SK-N-SH treated with all-trans-retinoic acid at 6 μM for 48 hours (cell line): ENCODE results near the gene AFDN.

Source experiments
- ATAC-seq: fragments of 200-7000 bp; cut with Tn5 transposase; 3 replicates; pipeline ENCODE4 v1.9.1; 2020; ENCODE audit warnings: mild to moderate bottlenecking, moderate library complexity
- ARNTL ChIP-seq: fragments of 450-650 bp; formaldehyde crosslinking; IDR thresholded peaks from 2 replicates; pipeline ENCODE4 v1.5.0; 2020; ENCODE audit warnings: low read depth, mild to moderate bottlenecking, moderate library complexity, borderline replicate concordance
- BACH2 ChIP-seq: fragments of 250-450 bp; sonication (Bioruptor Pico); IDR thresholded peaks from 2 replicates; pipeline ENCODE4 v1.9.0; 2021; ENCODE audit warnings: mild to moderate bottlenecking, borderline replicate concordance
- CREB5 ChIP-seq: fragments of 250-450 bp; sonication (Bioruptor Pico); IDR thresholded peaks from 2 replicates; pipeline ENCODE4 v1.5.1; 2020; ENCODE audit warnings: low read depth, mild to moderate bottlenecking, moderate library complexity
- CSDC2 ChIP-seq: fragments of 250-450 bp; sonication (Bioruptor Pico); IDR thresholded peaks from 2 replicates; pipeline ENCODE4 v1.5.0; 2020; ENCODE audit warnings: mild to moderate bottlenecking, moderate library complexity
- ESRRG ChIP-seq: fragments of 250-450 bp; sonication (Bioruptor Pico); IDR thresholded peaks from 2 replicates; pipeline ENCODE4 v1.6.1; 2021; ENCODE audit warnings: mild to moderate bottlenecking
- ISL1 ChIP-seq: fragments of 250-450 bp; sonication (Bioruptor Pico); IDR thresholded peaks from 2 replicates; pipeline ENCODE4 v2.1.2; 2022; ENCODE audit warnings: mild to moderate bottlenecking, moderate library complexity
- OSR1 ChIP-seq: fragments of 250-450 bp; sonication (Bioruptor Pico); IDR thresholded peaks from 2 replicates; pipeline ENCODE4 v1.8.0; 2022; ENCODE audit warnings: moderate library complexity, mild to moderate bottlenecking, inconsistent platforms
- PATZ1 ChIP-seq: fragments of 250-450 bp; sonication (Bioruptor Pico); IDR thresholded peaks from 2 replicates; pipeline ENCODE4 v1.8.0; 2020; ENCODE audit warnings: mild to moderate bottlenecking, moderate library complexity, borderline replicate concordance
- PPARA ChIP-seq: fragments of 250-450 bp; sonication (Bioruptor Pico); IDR thresholded peaks from 2 replicates; pipeline ENCODE4 v1.5.0; 2020; ENCODE audit warnings: mild to moderate bottlenecking, borderline replicate concordance
- RARB ChIP-seq: fragments of 250-450 bp; sonication (Bioruptor Pico); IDR thresholded peaks from 2 replicates; pipeline ENCODE4 v1.8.0; 2021; ENCODE audit warnings: mild to moderate bottlenecking, moderate library complexity
- SNAI2 ChIP-seq: fragments of 250-450 bp; sonication (Bioruptor Pico); IDR thresholded peaks from 2 replicates; pipeline ENCODE4 v1.5.0; 2020; ENCODE audit warnings: mild to moderate bottlenecking, moderate library complexity
- TCF4 ChIP-seq: fragments of 250-450 bp; sonication (Bioruptor Pico); IDR thresholded peaks from 2 replicates; pipeline ENCODE4 v1.8.0; 2021; ENCODE audit warnings: mild to moderate bottlenecking, moderate library complexity, borderline replicate concordance
- TOX ChIP-seq: fragments of 250-450 bp; sonication (Bioruptor Pico); IDR thresholded peaks from 2 replicates; pipeline ENCODE4 v1.8.0; 2021; ENCODE audit warnings: mild to moderate bottlenecking, moderate library complexity, borderline replicate concordance
- TSHZ2 ChIP-seq: fragments of 250-450 bp; sonication (Bioruptor Pico); IDR thresholded peaks from 2 replicates; pipeline ENCODE4 v1.5.0; 2020; ENCODE audit warnings: mild to moderate bottlenecking, moderate library complexity
- ZFP3 ChIP-seq: fragments of 250-450 bp; sonication (Bioruptor Pico); IDR thresholded peaks from 2 replicates; pipeline ENCODE4 v1.5.0; 2020; ENCODE audit warnings: mild to moderate bottlenecking, moderate library complexity
- ZFP30 ChIP-seq: fragments of 450-650 bp; formaldehyde crosslinking; IDR thresholded peaks from 2 replicates; pipeline ENCODE4 v1.5.0; 2022; ENCODE audit warnings: mild to moderate bottlenecking, moderate library complexity
- ZNF565 ChIP-seq: fragments of 450-650 bp; formaldehyde crosslinking; conservative IDR thresholded peaks from 2 replicates; pipeline ENCODE4 v1.5.0; 2020; ENCODE audit warnings: low read depth, mild to moderate bottlenecking, moderate library complexity
- ZNF70 ChIP-seq: fragments of 450-650 bp; formaldehyde crosslinking; IDR thresholded peaks from 2 replicates; pipeline ENCODE4 v1.5.0; 2020; ENCODE audit warnings: mild to moderate bottlenecking, moderate library complexity
- ZNF8 ChIP-seq: fragments of 450-650 bp; formaldehyde crosslinking; IDR thresholded peaks from 2 replicates; pipeline ENCODE4 v1.5.0; 2020; ENCODE audit warnings: mild to moderate bottlenecking, moderate library complexity
- TF ChIP-seq, protein P1 (sequence below): fragments of 250-450 bp; sonication (Bioruptor Pico); IDR thresholded peaks from 2 replicates; pipeline ENCODE4 v1.8.0; 2021; ENCODE audit warnings: low read depth, mild to moderate bottlenecking, moderate library complexity, borderline replicate concordance
- TF ChIP-seq, protein P2 (sequence below): fragments of 250-450 bp; sonication (Bioruptor Pico); IDR thresholded peaks from 2 replicates; pipeline ENCODE4 v1.5.1; 2021; ENCODE audit warnings: mild to moderate bottlenecking, moderate library complexity

AFDN gene

GRCh38 chr6:167980911-167981580 is 154.3 kb downstream of the AFDN start (continued):
- TF ChIP-seq CSDC2 (CRISPR knock-in tag) (no peak), OSR1 (CRISPR knock-in tag) (no peak), BACH2 (CRISPR knock-in tag) (no peak)

DNA sequence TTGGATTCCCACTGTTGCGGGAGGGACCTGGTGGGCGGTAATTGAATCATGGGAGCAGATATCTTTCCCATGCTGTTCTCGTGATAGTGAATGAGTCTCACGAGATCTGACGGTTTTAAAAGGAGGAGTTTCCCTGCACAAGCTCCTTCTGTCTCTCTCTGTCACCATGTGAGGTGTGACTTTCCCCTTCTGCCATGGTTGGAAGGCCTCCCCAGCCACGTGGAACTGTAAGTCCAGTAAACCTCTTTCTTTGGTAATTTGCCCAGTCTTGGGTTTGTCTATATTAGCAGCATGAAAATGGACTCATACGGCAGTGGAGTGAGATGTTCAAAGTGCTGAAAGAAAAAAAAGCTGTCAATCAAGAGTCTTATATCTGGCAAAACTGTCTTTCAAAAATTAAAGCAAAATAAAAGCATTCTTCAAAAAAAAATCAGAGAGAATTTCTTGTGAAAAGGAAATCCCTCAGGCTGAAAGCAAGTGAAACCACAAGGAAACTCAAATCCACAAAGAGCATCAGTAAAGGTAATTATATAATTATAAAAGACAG is 155.3 kb downstream of the AFDN start:
- no peak for ATAC-seq
- TF ChIP-seq ISL1 (CRISPR knock-in tag) (no peak), PPARA (CRISPR knock-in tag) (no peak), ZNF70 (no peak), ARNTL (CRISPR knock-in tag) (no peak), ZFP3 (CRISPR knock-in tag) (no peak), RARB (CRISPR knock-in tag) (no peak), SNAI2 (CRISPR knock-in tag) (no peak), ZFP30 (CRISPR knock-in tag) (no peak), ESRRG (no peak), CREB5 (CRISPR knock-in tag) (no peak), PATZ1 (no peak), TSHZ2 (CRISPR knock-in tag) (no peak), ZNF565 (CRISPR knock-in tag) (no peak), BACH2 (CRISPR knock-in tag) (no peak)
- TF ChIP-seq, protein P1, sequence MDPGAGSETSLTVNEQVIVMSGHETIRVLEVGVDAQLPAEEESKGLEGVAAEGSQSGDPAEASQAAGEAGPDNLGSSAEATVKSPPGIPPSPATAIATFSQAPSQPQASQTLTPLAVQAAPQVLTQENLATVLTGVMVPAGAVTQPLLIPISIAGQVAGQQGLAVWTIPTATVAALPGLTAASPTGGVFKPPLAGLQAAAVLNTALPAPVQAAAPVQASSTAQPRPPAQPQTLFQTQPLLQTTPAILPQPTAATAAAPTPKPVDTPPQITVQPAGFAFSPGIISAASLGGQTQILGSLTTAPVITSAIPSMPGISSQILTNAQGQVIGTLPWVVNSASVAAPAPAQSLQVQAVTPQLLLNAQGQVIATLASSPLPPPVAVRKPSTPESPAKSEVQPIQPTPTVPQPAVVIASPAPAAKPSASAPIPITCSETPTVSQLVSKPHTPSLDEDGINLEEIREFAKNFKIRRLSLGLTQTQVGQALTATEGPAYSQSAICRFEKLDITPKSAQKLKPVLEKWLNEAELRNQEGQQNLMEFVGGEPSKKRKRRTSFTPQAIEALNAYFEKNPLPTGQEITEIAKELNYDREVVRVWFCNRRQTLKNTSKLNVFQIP = no peak
- TF ChIP-seq, protein P2, sequence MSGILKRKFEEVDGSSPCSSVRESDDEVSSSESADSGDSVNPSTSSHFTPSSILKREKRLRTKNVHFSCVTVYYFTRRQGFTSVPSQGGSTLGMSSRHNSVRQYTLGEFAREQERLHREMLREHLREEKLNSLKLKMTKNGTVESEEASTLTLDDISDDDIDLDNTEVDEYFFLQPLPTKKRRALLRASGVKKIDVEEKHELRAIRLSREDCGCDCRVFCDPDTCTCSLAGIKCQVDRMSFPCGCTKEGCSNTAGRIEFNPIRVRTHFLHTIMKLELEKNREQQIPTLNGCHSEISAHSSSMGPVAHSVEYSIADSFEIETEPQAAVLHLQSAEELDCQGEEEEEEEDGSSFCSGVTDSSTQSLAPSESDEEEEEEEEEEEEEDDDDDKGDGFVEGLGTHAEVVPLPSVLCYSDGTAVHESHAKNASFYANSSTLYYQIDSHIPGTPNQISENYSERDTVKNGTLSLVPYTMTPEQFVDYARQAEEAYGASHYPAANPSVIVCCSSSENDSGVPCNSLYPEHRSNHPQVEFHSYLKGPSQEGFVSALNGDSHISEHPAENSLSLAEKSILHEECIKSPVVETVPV (CRISPR knock-in tag) = no peak

DNA sequence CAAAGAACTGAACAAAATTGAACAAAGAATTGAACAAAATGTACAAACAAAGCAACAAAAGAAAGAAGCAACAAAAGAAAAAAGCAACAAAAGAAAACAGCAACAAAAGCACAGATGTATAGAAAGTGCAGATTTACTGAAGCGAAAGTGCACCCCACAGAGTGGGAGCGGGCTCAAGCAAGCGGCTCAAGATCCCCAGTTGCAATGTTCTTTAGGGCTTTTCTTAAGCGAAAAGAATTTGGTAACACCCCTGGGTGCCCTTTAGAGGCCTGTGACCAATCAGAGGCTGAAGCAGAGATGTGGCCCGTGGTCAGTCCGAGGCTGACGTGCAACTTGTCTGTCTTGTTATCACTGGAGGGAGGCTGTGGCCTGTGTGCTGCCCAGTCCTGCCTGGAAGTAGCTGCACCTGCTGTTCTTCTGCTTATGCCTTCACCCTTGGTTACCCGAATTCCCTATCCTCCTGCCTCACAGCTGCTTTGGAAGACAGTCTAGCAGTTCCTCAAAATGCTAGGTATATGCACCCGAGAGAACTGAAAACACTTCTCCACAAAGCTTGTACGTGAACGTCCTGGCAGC is 157.5 kb downstream of the AFDN start:
- no peak for TF ChIP-seq ZNF70
- no peak for TF ChIP-seq SNAI2 (CRISPR knock-in tag)
- TF ChIP-seq CSDC2 (CRISPR knock-in tag) = no peak
- TF ChIP-seq TCF4 (CRISPR knock-in tag) = no peak
- no peak for TF ChIP-seq RARB (CRISPR knock-in tag)
- TF ChIP-seq ZFP3 (CRISPR knock-in tag) = no peak
- TF ChIP-seq TOX (CRISPR knock-in tag) = no peak
- TF ChIP-seq, protein P1 = no peak
- no peak for TF ChIP-seq ZNF8 (CRISPR knock-in tag)
- ATAC-seq = no peak
